ENCODE data around the gene UGT8. TPM values are rescaled to one million over a fixed set of nuclear protein-coding genes. Genes with fewer than 3 reads are reported as not detected.

UGT8 gene
- total RNA-seq, 1 experiment from 2014 or later: 15.7 TPM

DNA sequence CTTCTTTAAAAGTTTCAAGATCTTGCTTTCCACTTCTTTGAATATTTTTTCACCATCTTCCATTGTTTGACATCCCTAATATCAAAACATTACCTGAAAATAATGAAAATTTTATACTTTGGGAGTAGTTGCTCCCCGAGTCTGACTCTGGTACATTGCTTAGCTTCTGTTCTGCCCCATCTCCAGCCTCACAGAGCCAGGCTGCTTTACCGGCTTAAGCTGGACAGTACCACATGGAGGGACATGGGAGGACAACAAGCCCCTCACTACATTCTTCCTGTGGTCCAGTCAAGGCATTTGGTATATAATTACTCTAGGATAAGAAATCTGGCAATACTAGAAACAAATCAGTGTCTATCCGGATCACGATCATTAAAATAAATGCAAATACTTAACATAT, 60.2 kb downstream of the UGT8 start:
- no peaks in the 10 kb centered on the region for H3K27me3 Mint-ChIP-seq (ENCODE audit: low read depth)
- TF ChIP-seq, protein P1, sequence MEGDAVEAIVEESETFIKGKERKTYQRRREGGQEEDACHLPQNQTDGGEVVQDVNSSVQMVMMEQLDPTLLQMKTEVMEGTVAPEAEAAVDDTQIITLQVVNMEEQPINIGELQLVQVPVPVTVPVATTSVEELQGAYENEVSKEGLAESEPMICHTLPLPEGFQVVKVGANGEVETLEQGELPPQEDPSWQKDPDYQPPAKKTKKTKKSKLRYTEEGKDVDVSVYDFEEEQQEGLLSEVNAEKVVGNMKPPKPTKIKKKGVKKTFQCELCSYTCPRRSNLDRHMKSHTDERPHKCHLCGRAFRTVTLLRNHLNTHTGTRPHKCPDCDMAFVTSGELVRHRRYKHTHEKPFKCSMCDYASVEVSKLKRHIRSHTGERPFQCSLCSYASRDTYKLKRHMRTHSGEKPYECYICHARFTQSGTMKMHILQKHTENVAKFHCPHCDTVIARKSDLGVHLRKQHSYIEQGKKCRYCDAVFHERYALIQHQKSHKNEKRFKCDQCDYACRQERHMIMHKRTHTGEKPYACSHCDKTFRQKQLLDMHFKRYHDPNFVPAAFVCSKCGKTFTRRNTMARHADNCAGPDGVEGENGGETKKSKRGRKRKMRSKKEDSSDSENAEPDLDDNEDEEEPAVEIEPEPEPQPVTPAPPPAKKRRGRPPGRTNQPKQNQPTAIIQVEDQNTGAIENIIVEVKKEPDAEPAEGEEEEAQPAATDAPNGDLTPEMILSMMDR (conservative IDR thresholded peaks at IDR 0.05): no peak

More for the DNA sequence above, 60.2 kb downstream of the UGT8 start:
- no peak for DNase-seq
- no peak overlapping the region for H3K14ac ChIP-seq (ENCODE audit: insufficient read depth, low read length)
- H4K8ac ChIP-seq (replicated peaks; ENCODE audit: insufficient read length, low read depth, low read length): no peak overlapping the region
- peaks cover 4% of the 10 kb centered on the region; the same call in 1 of the 2 replicates for H3K4me1 ChIP-seq (ENCODE audit: insufficient read depth, low read length)
- no peaks in the 10 kb centered on the region for H4K20me1 ChIP-seq (ENCODE audit: control insufficient read depth, insufficient read depth, insufficient read length)
- H3K36me3 Mint-ChIP-seq (ENCODE audit: insufficient read depth in 1 of 3, low read depth in 3 of 3): no peaks in the 10 kb centered on the region
- no peak overlapping the region for H2BK20ac ChIP-seq (ENCODE audit: low read depth, low read length, poor library complexity, severe bottlenecking)
- no peak overlapping the region for H3T11ph ChIP-seq (ENCODE audit: low read length)
- H2BK120ac ChIP-seq (ENCODE audit: low read depth, low read length, poor library complexity, severe bottlenecking): no peak overlapping the region
- H3K23me2 ChIP-seq (ENCODE audit: insufficient read length, low read depth, low read length, poor library complexity, severe bottlenecking): no peaks in the 10 kb centered on the region
- H3K4me2 ChIP-seq (ENCODE audit: insufficient read depth, insufficient read length, low read length): no peak overlapping the region
- WGBS (ENCODE audit: extremely low coverage, insufficient read length, low lambda C conversion rate): no CpG with 5 or more reads among the region's 4 CpGs
- no peak overlapping the region for H2BK12ac ChIP-seq (ENCODE audit: insufficient read length, low read depth, low read length)
- H2AK5ac ChIP-seq (ENCODE audit: insufficient read length, low read length): no peak overlapping the region
- H2BK5ac ChIP-seq (ENCODE audit: insufficient read length, low read length): no peak overlapping the region
- no peak overlapping the region for H3K27ac ChIP-seq (ENCODE audit: insufficient read length, low read depth, low read length)
- no peaks in the 10 kb centered on the region for H3K27me3 ChIP-seq (ENCODE audit: insufficient read depth, low read length)
- no peaks in the 10 kb centered on the region for H3K9me3 ChIP-seq (ENCODE audit: control insufficient read depth, low read depth, low read length)
- H2BK15ac ChIP-seq (ENCODE audit: low read depth, low read length): no peak overlapping the region
- no peaks in the 10 kb centered on the region for H3K79me1 ChIP-seq (ENCODE audit: insufficient read depth, low read depth, low read length, poor library complexity, severe bottlenecking)
- peaks cover 2% of the 10 kb centered on the region; the same call in 1 of the 2 replicates for H3K79me2 ChIP-seq (ENCODE audit: insufficient read depth, low read length)
- peaks cover 40 to 43% of the 10 kb centered on the region in 2 experiments for H3K4me1 Mint-ChIP-seq
- no peak overlapping the region for H4K91ac ChIP-seq (ENCODE audit: insufficient read length, low read depth, low read length)
- H3K9ac ChIP-seq (ENCODE audit: extremely low read depth, insufficient read length, low read length): no peak overlapping the region
- no peak overlapping the region for H3K23ac ChIP-seq (ENCODE audit: insufficient read length, low read depth, low read length)
- H2AFZ ChIP-seq (ENCODE audit: low read length): no peak overlapping the region
- no peak overlapping the region; a peak in 1 of 7 replicates for H3K27ac Mint-ChIP-seq
- no peak overlapping the region for H3K18ac ChIP-seq (ENCODE audit: insufficient read length, low read depth, low read length)
- H3K56ac ChIP-seq (ENCODE audit: insufficient read length, low read depth, low read length): no peak overlapping the region
- H3K4me3 Mint-ChIP-seq: no peak overlapping the region
- H3K4ac ChIP-seq (ENCODE audit: low read depth, low read length): no peak overlapping the region
- H3K9me3 Mint-ChIP-seq: no peaks in the 10 kb centered on the region
- H4K5ac ChIP-seq (ENCODE audit: insufficient read length, low read depth, low read length): no peak overlapping the region

Data from H9 (cell line).